Left forelimb (tissue), 1 donor: ENCODE measurements around the gene RHOH.

Source experiments
- DNase-seq: peaks from one replicate; pipeline ENCODE4 v3.0.0-alpha.2; 2018; ENCODE audit warnings: low spot score

RHOH gene

GRCh38 chr4:40238008-40238699 is 41.3 kb downstream of the RHOH start:
- no peak for DNase-seq

GRCh38 chr4:40238700-40239548 is 42.1 kb downstream of the RHOH start:
- DNase-seq = no peak

- no peak for DNase-seq
Observed at GRCh38 chr4:40240040-40240653, 43.3 kb downstream of the RHOH start.

- DNase-seq = no peak
Observed at GRCh38 chr4:40241026-40241425, 44.2 kb downstream of the RHOH start.

- DNase-seq = no peak
Observed at GRCh38 chr4:40241941-40242340, 45.1 kb downstream of the RHOH start.

- no peak for DNase-seq
Observed at GRCh38 chr4:40243386-40243948, 46.6 kb downstream of the RHOH start.

GRCh38 chr4:40244606-40245005 is 47.8 kb downstream of the RHOH start:
- no peak for DNase-seq

GRCh38 chr4:40245550-40245949 is 48.7 kb downstream of the RHOH start:
- DNase-seq = no peak

GRCh38 chr4:40246011-40246900 is 49.4 kb downstream of the RHOH start:
- DNase-seq = no peak

GRCh38 chr4:40246938-40247337 is 50.1 kb downstream of the RHOH start:
- no peak for DNase-seq

GRCh38 chr4:40247350-40247749 is 50.5 kb downstream of the RHOH start:
- no peak for DNase-seq

GRCh38 chr4:40251366-40251765 is 54.5 kb downstream of the RHOH start:
- no peak for DNase-seq

- no peak for DNase-seq
Observed at GRCh38 chr4:40253906-40254305, 57.1 kb downstream of the RHOH start.

GRCh38 chr4:40254608-40255392 is 58.0 kb downstream of the RHOH start:
- no peak for DNase-seq

GRCh38 chr4:40255393-40256281 is 58.8 kb downstream of the RHOH start:
- no peak for DNase-seq

GRCh38 chr4:40256329-40256728 is 59.5 kb downstream of the RHOH start:
- DNase-seq = no peak

- no peak for DNase-seq
Observed at GRCh38 chr4:40256817-40257216, 60.0 kb downstream of the RHOH start.

GRCh38 chr4:40258627-40259026 is 61.8 kb downstream of the RHOH start:
- no peak for DNase-seq

GRCh38 chr4:40261231-40262076 is 64.6 kb downstream of the RHOH start:
- DNase-seq = no peak
